ENCODE data around the gene CASKIN1.

Gene CASKIN1

GRCh38 chr16:2194166-2194834 is 2.1 kb downstream of the CASKIN1 start:
- Mint-ChIP-seq H3K36me3 (ENCODE audit: low read depth) (no peaks in the 10 kb centered on the region), H3K27ac (no peak overlapping the region), H3K9me3 (no peaks in the 10 kb centered on the region), H3K27me3 (ENCODE audit: low read depth, poor library complexity) (peaks cover 46% of the 10 kb centered on the region), H3K4me1 (peaks cover 24% of the 10 kb centered on the region), H3K4me3 (peak overlapping the region; percentile 25)
- TF ChIP-seq CTCF (IDR thresholded peaks at IDR 0.05): no peak
- DNase-seq: peak; percentile 65

GRCh38 chr16:2191446-2191706 is 5.0 kb downstream of the CASKIN1 start:
- Mint-ChIP-seq H3K36me3 (ENCODE audit: low read depth) (no peaks in the 10 kb centered on the region), H3K9me3 (no peaks in the 10 kb centered on the region)
- DNase-seq: no peak

GRCh38 chr16:2190659-2191445 is 5.6 kb downstream of the CASKIN1 start:
- no peak overlapping the region for H3K4me3 Mint-ChIP-seq
- DNase-seq: no peak
- peaks cover 21% of the 10 kb centered on the region for H3K27me3 Mint-ChIP-seq (ENCODE audit: low read depth, poor library complexity)
- TF ChIP-seq CTCF (IDR thresholded peaks at IDR 0.05): no peak
- H3K9me3 Mint-ChIP-seq: no peaks in the 10 kb centered on the region
- no peaks in the 10 kb centered on the region for H3K36me3 Mint-ChIP-seq (ENCODE audit: low read depth)
- no peak overlapping the region for H3K27ac Mint-ChIP-seq
- peaks cover 24% of the 10 kb centered on the region for H3K4me1 Mint-ChIP-seq

More at GRCh38 chr16:2191446-2191706, 5.0 kb downstream of the CASKIN1 start:
- peaks cover 24% of the 10 kb centered on the region for H3K4me1 Mint-ChIP-seq
- H3K27me3 Mint-ChIP-seq (ENCODE audit: low read depth, poor library complexity): peaks cover 21% of the 10 kb centered on the region
- no peak overlapping the region for H3K4me3 Mint-ChIP-seq
- TF ChIP-seq CTCF (IDR thresholded peaks at IDR 0.05): no peak
- no peak overlapping the region for H3K27ac Mint-ChIP-seq

- no peaks in the 10 kb centered on the region for H3K36me3 Mint-ChIP-seq (ENCODE audit: low read depth)
- H3K9me3 Mint-ChIP-seq: no peaks in the 10 kb centered on the region
- no peak overlapping the region for H3K27ac Mint-ChIP-seq
- peaks cover 21% of the 10 kb centered on the region for H3K27me3 Mint-ChIP-seq (ENCODE audit: low read depth, poor library complexity)
- peaks cover 23% of the 10 kb centered on the region for H3K4me1 Mint-ChIP-seq
- no peak for TF ChIP-seq CTCF (IDR thresholded peaks at IDR 0.05)
- H3K4me3 Mint-ChIP-seq: no peak overlapping the region
- DNase-seq: no peak
Measured at GRCh38 chr16:2190002-2190658, 6.3 kb downstream of the CASKIN1 start.

- Mint-ChIP-seq H3K36me3 (ENCODE audit: low read depth) (no peaks in the 10 kb centered on the region), H3K9me3 (no peaks in the 10 kb centered on the region), H3K27me3 (ENCODE audit: low read depth, poor library complexity) (peaks cover 13% of the 10 kb centered on the region), H3K27ac (no peak overlapping the region), H3K4me3 (no peak overlapping the region), H3K4me1 (peaks cover 15% of the 10 kb centered on the region)
- DNase-seq: no peak
- no peak for TF ChIP-seq CTCF (IDR thresholded peaks at IDR 0.05)
Measured at GRCh38 chr16:2189252-2189893, 7.0 kb downstream of the CASKIN1 start.
